ENCODE measurements around the gene BCL2L15. TPM values are rescaled to one million over a fixed set of nuclear protein-coding genes. Genes with fewer than 3 reads are reported as not detected.

The BCL2L15 gene
- total RNA-seq, 1 experiment from 2014 or later, result 1.1 TPM

GRCh38 chr1:113931451-113931851 lies 44.1 kb upstream of the BCL2L15 start:
- H3K9me3 ChIP-seq (ENCODE audit: low read depth, low read length, poor library complexity, severe bottlenecking), result no peaks in the 10 kb centered on the region
- H3K27ac ChIP-seq (ENCODE audit: low read depth, low read length, poor library complexity, severe bottlenecking), result peak overlapping the region; percentile 86
- ChIA-PET POLR2A (ENCODE audit: low non-redundant PET) (no interaction called here), CTCF (no interaction called here)
- peaks cover 4% of the 10 kb centered on the region for H3K36me3 ChIP-seq (ENCODE audit: insufficient read depth, low read length, poor library complexity, severe bottlenecking)
- no peak for TF ChIP-seq EZH2 (IDR thresholded peaks at IDR 0.05; ENCODE audit: borderline replicate concordance, low read depth, low read length, poor library complexity, severe bottlenecking)
- TF ChIP-seq CTCF (conservative IDR thresholded peaks at IDR 0.05; ENCODE audit: low read depth, low read length), result no peak
- H3K4me3 ChIP-seq (ENCODE audit: low read depth, low read length, poor library complexity, severe bottlenecking), result peak overlapping the region; percentile 96
- DNase-seq (ENCODE audit: low spot score), result no peak
- BruUV-seq (replicated peaks), result no TSS peak
- intact Hi-C loops (cut with micrococcal nuclease; ENCODE audit: unreplicated experiment), result no loop called here
- H3K4me1 ChIP-seq (ENCODE audit: insufficient read depth, low read length, poor library complexity, severe bottlenecking), result peaks cover 33% of the 10 kb centered on the region
- H3K27me3 ChIP-seq (replicated peaks; ENCODE audit: insufficient read depth, low read depth, low read length, poor library complexity), result no peaks in the 10 kb centered on the region

GRCh38 chr1:113930499-113931161 lies 43.2 kb upstream of the BCL2L15 start:
- Histone ChIP-seq H3K27ac (ENCODE audit: low read depth, low read length, poor library complexity, severe bottlenecking) (peak overlapping the region; percentile 86), H3K4me3 (ENCODE audit: low read depth, low read length, poor library complexity, severe bottlenecking) (peak overlapping the region; percentile 96), H3K36me3 (ENCODE audit: insufficient read depth, low read length, poor library complexity, severe bottlenecking) (peaks cover 4% of the 10 kb centered on the region), H3K4me1 (ENCODE audit: insufficient read depth, low read length, poor library complexity, severe bottlenecking) (peaks cover 25% of the 10 kb centered on the region), H3K27me3 (replicated peaks; ENCODE audit: insufficient read depth, low read depth, low read length, poor library complexity) (no peaks in the 10 kb centered on the region), H3K9me3 (ENCODE audit: low read depth, low read length, poor library complexity, severe bottlenecking) (no peaks in the 10 kb centered on the region)
- ChIA-PET CTCF (interaction anchor here (0.6 to 0.7 kb wide), 2 partner anchors 100 to 1125 kb away, joined by 3 to 5 read pairs; no protein-coding TSS in a partner anchor), POLR2A (ENCODE audit: low non-redundant PET) (no interaction called here)
- intact Hi-C loops (cut with micrococcal nuclease; ENCODE audit: unreplicated experiment), result no loop called here
- no TSS peak for BruUV-seq (replicated peaks)
- no peak for TF ChIP-seq CTCF (conservative IDR thresholded peaks at IDR 0.05; ENCODE audit: low read depth, low read length)
- TF ChIP-seq EZH2 (IDR thresholded peaks at IDR 0.05; ENCODE audit: borderline replicate concordance, low read depth, low read length, poor library complexity, severe bottlenecking), result no peak
- peak; percentile 44 for DNase-seq (ENCODE audit: low spot score)

- CTCF ChIA-PET, result interaction anchor here (0.6 to 1.8 kb wide), 3 partner anchors 26 to 1125 kb away, joined by 3 to 6 read pairs (median 5); partner anchors contain the start of gene AP4B1
- H3K27ac ChIP-seq (ENCODE audit: low read depth, low read length, poor library complexity, severe bottlenecking), result peak overlapping the region; percentile 86
- POLR2A ChIA-PET (ENCODE audit: low non-redundant PET), result interaction anchor here (0.8 kb wide), 1 partner anchor 789 kb away, joined by 3 read pairs; no protein-coding TSS in a partner anchor
- H3K9me3 ChIP-seq (ENCODE audit: low read depth, low read length, poor library complexity, severe bottlenecking), result no peaks in the 10 kb centered on the region
- peaks cover 25% of the 10 kb centered on the region for H3K4me1 ChIP-seq (ENCODE audit: insufficient read depth, low read length, poor library complexity, severe bottlenecking)
- H3K27me3 ChIP-seq (replicated peaks; ENCODE audit: insufficient read depth, low read depth, low read length, poor library complexity), result no peaks in the 10 kb centered on the region
- BruUV-seq (replicated peaks), result no TSS peak
- intact Hi-C loops (cut with micrococcal nuclease; ENCODE audit: unreplicated experiment), result loop anchor here (1.0 kb wide), 1 partner anchor 25 kb away; the partner anchor contains the start of gene DCLRE1B
- H3K4me3 ChIP-seq (ENCODE audit: low read depth, low read length, poor library complexity, severe bottlenecking), result peak overlapping the region; percentile 96
- peaks cover 2% of the 10 kb centered on the region for H3K36me3 ChIP-seq (ENCODE audit: insufficient read depth, low read length, poor library complexity, severe bottlenecking)
- TF ChIP-seq CTCF (conservative IDR thresholded peaks at IDR 0.05; ENCODE audit: low read depth, low read length) (peak; percentile 26; the same call in 1 of the 2 replicates), EZH2 (IDR thresholded peaks at IDR 0.05; ENCODE audit: borderline replicate concordance, low read depth, low read length, poor library complexity, severe bottlenecking) (no peak)
- DNase-seq (ENCODE audit: low spot score), result peak; percentile 60
These were observed 42.5 kb upstream of the BCL2L15 start for GRCh38 chr1:113929750-113930498.

Data from A673 (cell line).